Smooth muscle cell (in vitro differentiated cells): ENCODE results near the gene ANXA5. TPM values are rescaled to one million over a fixed set of nuclear protein-coding genes. Genes with fewer than 3 reads are reported as not detected.
A peak's percentile ranks its signal among the peaks of the same experiment; 100 is the strongest.

ENCODE experiments used
- DNase-seq: peaks from one replicate; lab custom pipeline; 2025; ENCODE audit not compliant: unreplicated experiment; lab: John Stamatoyannopoulos, UW
- H2AFZ ChIP-seq: fragments of 200-600 bp; sonication (generic); 2 replicates; pipeline ENCODE4 v1.6.0; 2016; ENCODE audit warnings: antibody characterized with exemption, low read depth, mild to moderate bottlenecking
- H3F3A ChIP-seq: fragments of 200-600 bp; sonication (generic); 2 replicates; pipeline ENCODE4 v1.6.0; 2017; ENCODE audit warnings: antibody characterized with exemption, low read depth
- H3K27ac ChIP-seq: fragments of 200-600 bp; sonication (generic); 2 replicates; pipeline ENCODE4 v1.5.1; 2016; ENCODE audit warnings: low read depth, mild to moderate bottlenecking
- H3K27me3 ChIP-seq: fragments of 200-600 bp; sonication (generic); 2 replicates; pipeline ENCODE4 v1.6.1; 2016; ENCODE audit warnings: low read depth, mild to moderate bottlenecking
- H3K36me3 ChIP-seq: fragments of 200-600 bp; sonication (generic); 2 replicates; pipeline ENCODE4 v1.5.1; 2016; ENCODE audit warnings: low read depth
- H3K4me1 ChIP-seq: fragments of 200-600 bp; sonication (generic); 2 replicates; pipeline ENCODE4 v1.5.1; 2016; ENCODE audit warnings: low read depth
- H3K4me2 ChIP-seq: fragments of 200-600 bp; sonication (generic); 2 replicates; pipeline ENCODE4 v1.6.0; 2016; ENCODE audit warnings: mild to moderate bottlenecking
- H3K4me3 ChIP-seq: fragments of 200-600 bp; sonication (generic); 2 replicates; pipeline ENCODE4 v1.5.1; 2016; ENCODE audit warnings: mild to moderate bottlenecking
- H3K79me2 ChIP-seq: fragments of 200-600 bp; sonication (generic); 2 replicates; pipeline ENCODE4 v1.6.0; 2016; ENCODE audit warnings: low read depth, mild to moderate bottlenecking
- H3K9ac ChIP-seq: fragments of 200-600 bp; sonication (generic); 2 replicates; pipeline ENCODE4 v1.6.0; 2016; ENCODE audit warnings: low read depth
- H3K9me3 ChIP-seq: fragments of 200-600 bp; sonication (generic); replicated peaks from 2 replicates; pipeline ENCODE4 v1.5.1; 2016; ENCODE audit warnings: low read depth
- H4K20me1 ChIP-seq: fragments of 200-600 bp; sonication (generic); 2 replicates; pipeline ENCODE4 v1.6.0; 2016; ENCODE audit warnings: low read depth
- CTCF ChIP-seq: fragments of 200-600 bp; sonication (generic); IDR thresholded peaks from 2 replicates; pipeline ENCODE4 v1.5.1; 2017; ENCODE audit warnings: borderline replicate concordance, mild to moderate bottlenecking, antibody characterized with exemption; ENCODE audit not compliant: insufficient read depth, poor library complexity, severe bottlenecking
- WGBS: methylation state at CpG from one replicate; pipeline ENCODE4 v1.1.7; 2016; ENCODE audit warnings: low lambda C conversion rate; 5-methylcytosine and 5-hydroxymethylcytosine counted together
- polyA plus RNA-seq: library from polyadenylated mRNA; unstranded; fragments of >200 nt; fragmentation: Nextera tagmentation; extraction: Ambion mirVana; gene quantifications from 2 replicates; pipeline ENCODE4 v1.2.1, GENCODE V29; 2016
- total RNA-seq: library from RNA; depleted of rRNA; stranded (reverse); fragments of >200 nt; gene quantifications from 2 replicates; pipeline ENCODE4 v1.2.3, GENCODE V29; 2014

ANXA5 gene
- total and polyA plus RNA-seq, 2 experiments from 2014 or later, result 481 to 597 TPM

GRCh38 chr4:121679267-121679666 is 17.5 kb downstream of the ANXA5 start:
- Histone ChIP-seq H3K4me3 (no peak overlapping the region), H2AFZ (no peak overlapping the region), H3K36me3 (peaks cover 58% of the 10 kb centered on the region), H3K9me3 (no peaks in the 10 kb centered on the region), H3K27me3 (no peaks in the 10 kb centered on the region), H3K4me1 (no peaks in the 10 kb centered on the region), H3K27ac (no peak overlapping the region), H3K4me2 (no peak overlapping the region), H3K79me2 (peaks cover 74% of the 10 kb centered on the region), H4K20me1 (peaks cover 100% of the 10 kb centered on the region), H3K9ac (no peak overlapping the region), H3F3A (no peaks in the 10 kb centered on the region)
- 83% methylated on average over 3 of the region's 3 CpGs for WGBS
- DNase-seq, result no peak
- no peak for TF ChIP-seq CTCF

GRCh38 chr4:121677524-121677923 is 19.3 kb downstream of the ANXA5 start:
- no peak overlapping the region for H3K9ac ChIP-seq
- H4K20me1 ChIP-seq, result peaks cover 98% of the 10 kb centered on the region
- DNase-seq, result no peak
- no peaks in the 10 kb centered on the region for H3K4me1 ChIP-seq
- no peak overlapping the region for H2AFZ ChIP-seq
- H3F3A ChIP-seq, result peaks cover 8% of the 10 kb centered on the region
- 96% methylated on average over 1 of the region's 1 CpG for WGBS
- TF ChIP-seq CTCF, result no peak
- no peaks in the 10 kb centered on the region for H3K9me3 ChIP-seq
- no peak overlapping the region for H3K4me2 ChIP-seq
- H3K79me2 ChIP-seq, result peaks cover 65% of the 10 kb centered on the region
- peak overlapping the region; percentile 18 for H3K27ac ChIP-seq
- H3K36me3 ChIP-seq, result peaks cover 59% of the 10 kb centered on the region
- no peaks in the 10 kb centered on the region for H3K27me3 ChIP-seq
- no peak overlapping the region for H3K4me3 ChIP-seq

GRCh38 chr4:121676345-121677075 is 20.3 kb downstream of the ANXA5 start:
- peaks cover 16% of the 10 kb centered on the region for H3F3A ChIP-seq
- WGBS, result 70% methylated on average over 6 of the region's 6 CpGs
- H3K27me3 ChIP-seq, result no peaks in the 10 kb centered on the region
- no peak overlapping the region for H3K4me3 ChIP-seq
- H3K9ac ChIP-seq, result no peak overlapping the region
- no peak overlapping the region for H3K4me2 ChIP-seq
- TF ChIP-seq CTCF, result no peak
- H3K9me3 ChIP-seq, result no peaks in the 10 kb centered on the region
- no peak for DNase-seq
- H3K27ac ChIP-seq, result peak overlapping the region; percentile 7
- peaks cover 61% of the 10 kb centered on the region for H3K36me3 ChIP-seq
- no peak overlapping the region for H2AFZ ChIP-seq
- H3K79me2 ChIP-seq, result peaks cover 55% of the 10 kb centered on the region
- peaks cover 98% of the 10 kb centered on the region for H4K20me1 ChIP-seq
- H3K4me1 ChIP-seq, result no peaks in the 10 kb centered on the region

- peaks cover 58% of the 10 kb centered on the region for H3K36me3 ChIP-seq
- H4K20me1 ChIP-seq, result peaks cover 98% of the 10 kb centered on the region
These were observed 21.1 kb downstream of the ANXA5 start for GRCh38 chr4:121675715-121676114.

More at GRCh38 chr4:121675715-121676114, 21.1 kb downstream of the ANXA5 start:
- Histone ChIP-seq H3F3A (peaks cover 17% of the 10 kb centered on the region), H3K4me1 (no peaks in the 10 kb centered on the region), H2AFZ (no peak overlapping the region), H3K27ac (peak overlapping the region; percentile 7), H3K27me3 (no peaks in the 10 kb centered on the region), H3K9ac (no peak overlapping the region), H3K4me2 (no peak overlapping the region), H3K4me3 (no peak overlapping the region), H3K79me2 (peaks cover 53% of the 10 kb centered on the region), H3K9me3 (no peaks in the 10 kb centered on the region)
- TF ChIP-seq CTCF, result no peak
- DNase-seq, result no peak
- 65% methylated on average over 2 of the region's 2 CpGs for WGBS
